GM18951 (cell line): ENCODE measurements around the gene OLA1.
"Not testable (repeated sequence)": the region's sequence is repeated elsewhere in the genome, so short reads cannot be mapped to it uniquely, and the experiment has no call there.

Experiments used
- POLR2A ChIP-seq: IDR thresholded peaks from 4 replicates; pipeline ENCODE4 v1.6.1; 2011; ENCODE audit warnings: mild to moderate bottlenecking; ENCODE audit not compliant: insufficient read length, insufficient read depth; ENCODE audit errors: extremely low read depth
- in situ Hi-C: fragments of 300-500 bp; cut with MboI; formaldehyde crosslinking; loops from one replicate; pipeline ENCODE4 v1.12.0; 2022; ENCODE audit warnings: low sequenced_read_pairs, mixed read lengths, inconsistent platforms; ENCODE audit not compliant: unreplicated experiment

OLA1 gene

DNA sequence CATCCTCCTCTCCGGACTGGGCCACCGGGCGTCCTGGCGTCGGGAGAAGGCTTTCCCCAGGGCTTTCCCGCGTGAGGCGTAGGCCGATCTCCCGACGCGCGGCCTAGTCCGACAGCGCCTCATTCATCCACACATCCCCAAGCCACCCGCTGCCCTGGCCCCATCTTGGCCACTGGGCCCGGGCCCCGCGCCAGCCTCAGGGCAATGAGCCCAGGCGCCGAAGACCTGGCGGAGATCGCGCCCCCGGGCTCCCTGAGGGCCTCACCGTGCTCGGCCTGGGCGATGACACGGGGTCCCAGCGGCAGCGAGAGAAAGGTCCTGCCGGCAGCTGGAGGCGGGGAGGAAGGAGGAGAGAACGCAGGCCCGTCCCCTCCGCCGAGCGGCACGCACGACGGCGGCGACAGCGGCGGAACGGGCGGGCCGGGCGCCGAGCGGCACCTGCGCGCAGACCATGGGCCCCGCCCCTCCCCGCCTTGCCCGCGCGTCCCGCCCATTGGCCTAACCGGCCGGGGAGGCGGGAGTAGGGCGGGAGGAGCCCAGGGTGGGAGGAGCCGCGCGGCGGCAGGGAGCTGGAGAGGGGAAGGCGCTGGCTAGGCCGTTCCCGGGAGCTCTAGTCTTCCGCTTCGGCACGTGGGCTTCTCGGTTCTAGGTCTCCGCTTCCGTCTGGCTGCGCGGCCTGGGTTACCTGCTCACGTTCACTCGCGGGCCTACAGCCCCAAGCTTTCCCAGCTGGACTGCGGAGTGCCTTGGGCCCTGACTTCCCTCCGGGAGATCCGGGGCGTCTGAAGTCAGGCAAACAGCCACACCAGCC, at the start of gene OLA1:
Gene OLA1, minus strand, starts transcription at position 346 of the 811 bp plus-strand sequence. CDS start 1,717 bp downstream, outside the sequence.
- TF ChIP-seq POLR2A = peak; percentile 93
- in situ Hi-C loops = no loop called here

DNA sequence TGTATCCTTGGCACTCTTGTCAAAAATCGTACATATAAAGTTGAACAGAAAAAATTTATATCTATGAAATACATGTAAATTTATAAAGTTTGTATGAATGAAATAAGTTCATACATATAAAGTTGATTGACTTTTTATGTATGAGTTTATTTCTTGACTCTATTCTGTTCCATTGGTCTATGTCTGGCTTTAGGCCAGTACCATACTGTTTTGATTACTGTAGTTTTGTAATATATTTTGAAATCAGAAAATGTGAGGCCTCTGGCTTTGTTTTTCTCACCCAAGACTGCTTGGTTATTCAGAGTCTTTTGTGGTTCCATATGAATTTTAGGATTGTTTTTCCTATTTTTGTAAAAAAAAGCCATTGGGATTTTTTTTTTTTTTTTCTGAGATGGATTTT, 44.6 kb upstream of the OLA1 start:
- no peak for TF ChIP-seq POLR2A
- in situ Hi-C loops = no loop called here

DNA sequence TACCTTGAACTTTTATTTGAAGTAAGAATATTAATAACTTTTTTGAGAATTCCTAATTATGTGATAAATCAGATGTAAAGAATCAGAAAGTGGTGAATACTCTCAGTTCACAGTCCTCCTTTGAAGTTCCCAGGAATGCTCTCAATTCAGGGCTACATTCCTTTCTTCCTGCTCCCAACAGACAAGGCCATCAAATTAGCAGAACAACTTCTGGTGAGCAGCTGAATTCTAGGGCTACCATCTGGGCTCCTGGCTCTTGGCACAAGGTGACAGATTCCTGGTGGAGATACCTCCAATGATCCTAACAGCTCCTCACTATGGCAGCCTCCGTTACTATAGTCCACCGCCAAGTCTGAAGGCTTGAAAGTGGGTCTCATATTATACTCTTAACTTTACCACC, 37.8 kb upstream of the OLA1 start:
- in situ Hi-C loops = no loop called here
- TF ChIP-seq POLR2A = no peak

DNA sequence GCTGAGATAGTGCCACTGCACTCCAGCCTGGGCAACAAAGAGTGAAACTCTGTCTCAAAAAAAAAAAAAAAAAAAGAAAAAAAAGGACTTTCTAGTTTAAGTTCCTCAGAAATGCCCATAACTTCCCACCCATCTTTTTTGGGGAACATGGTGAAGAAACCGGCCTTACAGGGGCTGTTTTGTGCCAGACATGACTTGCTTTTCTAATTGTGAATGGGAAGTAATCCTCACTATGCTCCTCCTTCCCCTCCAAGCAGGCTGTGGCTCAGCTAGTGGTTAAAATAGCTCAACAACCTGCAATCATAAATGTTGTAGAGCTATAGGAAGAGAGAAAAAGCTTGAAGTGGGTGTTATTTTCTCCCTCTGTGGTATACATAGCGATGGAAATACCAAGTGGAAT, 34.1 kb upstream of the OLA1 start:
- in situ Hi-C loops = no loop called here
- no peak for TF ChIP-seq POLR2A

DNA sequence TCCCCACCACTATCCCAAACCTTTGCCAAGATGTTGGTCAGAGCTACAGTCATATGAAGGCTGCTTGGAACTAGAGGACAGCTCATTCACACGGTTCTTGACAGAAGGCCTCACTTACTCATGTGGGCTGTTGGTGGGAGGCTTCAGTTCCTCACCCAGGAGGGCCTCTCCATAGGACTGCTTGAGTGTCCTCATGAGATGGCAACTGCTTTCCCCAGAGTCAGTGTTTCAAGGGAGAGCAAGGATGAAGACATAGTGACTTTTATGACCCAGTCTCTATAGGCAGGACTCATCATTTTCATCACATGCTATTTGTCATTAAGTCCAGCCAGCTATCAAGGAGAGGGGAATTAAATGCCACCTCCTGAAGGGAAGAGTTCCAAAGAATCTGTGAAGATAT, 33.4 kb upstream of the OLA1 start:
- in situ Hi-C loops = no loop called here
- TF ChIP-seq POLR2A = no peak

DNA sequence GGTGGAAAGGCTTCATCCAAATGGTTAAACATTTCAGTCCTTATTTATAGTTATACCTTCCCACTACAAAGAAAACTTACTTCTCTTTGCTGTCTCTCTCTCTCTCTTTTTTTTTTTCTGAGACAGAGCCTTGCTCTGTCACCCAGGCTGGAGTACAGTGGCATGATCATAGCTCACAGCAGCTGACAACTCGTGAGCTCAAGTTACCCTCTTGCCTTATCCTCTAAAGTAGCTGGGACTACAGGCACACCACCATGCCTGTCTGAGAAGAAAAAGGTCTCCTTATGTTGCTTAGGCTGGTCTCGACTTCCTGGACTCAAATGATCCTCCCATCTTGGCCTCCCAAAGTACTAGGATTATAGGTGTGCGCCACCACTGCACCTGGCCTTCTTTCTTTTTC, 32.3 kb upstream of the OLA1 start:
- in situ Hi-C loops = no loop called here

DNA sequence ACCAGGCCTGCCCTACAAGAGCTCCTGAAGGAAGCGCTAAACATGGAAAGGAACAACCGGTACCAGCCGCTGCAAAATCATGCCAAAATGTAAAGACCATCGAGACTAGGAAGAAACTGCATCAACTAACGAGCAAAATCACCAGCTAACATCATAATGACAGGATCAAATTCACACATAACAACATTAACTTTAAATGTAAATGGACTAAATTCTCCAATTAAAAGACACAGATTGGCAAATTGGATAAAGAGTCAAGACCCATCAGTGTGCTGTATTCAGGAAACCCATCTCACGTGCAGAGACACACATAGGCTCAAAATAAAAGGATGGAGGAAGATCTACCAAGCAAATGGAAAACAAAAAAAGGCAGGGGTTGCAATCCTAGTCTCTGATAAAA, 21.9 kb upstream of the OLA1 start:
- in situ Hi-C loops = not testable (repeated sequence)

More for the DNA sequence above, 32.3 kb upstream of the OLA1 start:
- no peak for TF ChIP-seq POLR2A

DNA sequence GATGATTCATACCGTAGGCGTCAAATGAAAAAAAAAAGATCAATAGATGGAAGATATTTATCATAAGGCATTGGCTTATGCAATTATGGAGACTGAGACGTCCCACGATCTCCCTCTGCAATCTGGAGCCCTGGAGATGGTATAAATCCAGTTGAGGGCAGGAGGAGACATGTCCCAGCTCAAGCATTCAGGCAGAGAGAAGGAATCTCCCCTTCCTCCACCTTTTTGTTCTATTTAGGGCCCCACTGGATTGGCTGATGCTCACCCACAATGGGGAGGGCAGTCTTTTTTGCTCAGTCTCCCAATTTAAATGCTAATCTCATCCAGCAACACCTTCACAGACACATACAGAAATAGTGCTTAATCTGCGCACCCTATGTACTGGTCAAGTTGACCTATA, 18.0 kb upstream of the OLA1 start:
- in situ Hi-C loops = no loop called here
- TF ChIP-seq POLR2A = no peak

DNA sequence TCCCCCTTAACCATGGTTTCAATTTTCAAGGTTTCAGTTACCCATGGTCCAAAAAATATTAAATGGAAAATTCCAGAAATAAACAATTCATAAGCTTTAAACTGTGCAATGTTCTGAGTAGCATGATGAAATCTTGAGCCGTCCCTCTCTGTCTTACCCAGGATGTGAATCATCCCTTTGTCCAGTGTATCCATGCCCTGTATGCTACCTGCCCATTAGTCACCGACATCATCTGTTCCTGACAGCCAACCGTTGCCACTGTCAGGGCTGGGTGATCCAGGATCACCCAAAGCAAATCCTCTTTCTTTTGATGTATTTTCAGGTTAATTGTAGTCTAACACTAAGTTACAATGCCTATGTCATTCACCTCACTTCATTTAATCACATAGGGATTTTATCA, 15.7 kb upstream of the OLA1 start:
- no peak for TF ChIP-seq POLR2A
- in situ Hi-C loops = no loop called here

DNA sequence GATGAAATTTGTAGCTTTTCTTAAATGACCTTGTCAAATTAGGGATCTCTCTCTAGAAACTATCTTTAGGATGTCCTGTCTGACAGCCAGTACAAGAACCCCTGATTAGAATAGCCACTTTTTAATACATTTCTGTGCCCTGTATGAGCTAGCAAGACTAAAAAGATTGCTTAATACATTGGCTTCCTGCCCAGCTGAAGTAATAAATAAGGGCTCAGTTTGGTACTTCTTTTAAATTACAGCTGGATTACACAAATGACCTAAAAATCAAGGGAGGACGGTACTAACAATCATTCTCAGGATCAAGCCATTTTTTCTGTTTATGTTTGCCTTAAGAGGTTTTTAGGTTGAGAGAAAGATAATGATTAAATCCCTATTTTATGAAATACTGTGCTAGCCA, 11.6 kb upstream of the OLA1 start:
- no peak for TF ChIP-seq POLR2A
- in situ Hi-C loops = no loop called here

DNA sequence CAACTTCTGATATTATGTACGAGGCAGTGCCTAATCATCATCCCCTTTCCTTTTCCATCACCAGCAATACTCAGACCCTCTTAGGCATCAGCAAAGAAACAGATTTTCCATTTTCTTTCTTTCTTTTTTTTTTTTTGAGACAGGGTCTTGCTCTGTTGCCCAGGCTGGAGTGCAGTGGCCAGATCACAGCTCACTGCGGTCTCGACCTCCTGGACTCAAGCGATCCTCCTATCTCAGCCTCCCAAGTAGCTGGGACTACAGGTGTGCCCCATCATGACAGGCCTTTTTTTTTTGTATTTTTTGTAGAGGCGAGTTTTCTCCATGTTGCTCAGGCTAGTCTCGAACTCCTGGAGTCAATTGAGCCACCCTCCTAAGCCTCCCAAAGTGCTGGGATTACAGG, 5.9 kb upstream of the OLA1 start:
- in situ Hi-C loops = no loop called here
- TF ChIP-seq POLR2A = no peak

DNA sequence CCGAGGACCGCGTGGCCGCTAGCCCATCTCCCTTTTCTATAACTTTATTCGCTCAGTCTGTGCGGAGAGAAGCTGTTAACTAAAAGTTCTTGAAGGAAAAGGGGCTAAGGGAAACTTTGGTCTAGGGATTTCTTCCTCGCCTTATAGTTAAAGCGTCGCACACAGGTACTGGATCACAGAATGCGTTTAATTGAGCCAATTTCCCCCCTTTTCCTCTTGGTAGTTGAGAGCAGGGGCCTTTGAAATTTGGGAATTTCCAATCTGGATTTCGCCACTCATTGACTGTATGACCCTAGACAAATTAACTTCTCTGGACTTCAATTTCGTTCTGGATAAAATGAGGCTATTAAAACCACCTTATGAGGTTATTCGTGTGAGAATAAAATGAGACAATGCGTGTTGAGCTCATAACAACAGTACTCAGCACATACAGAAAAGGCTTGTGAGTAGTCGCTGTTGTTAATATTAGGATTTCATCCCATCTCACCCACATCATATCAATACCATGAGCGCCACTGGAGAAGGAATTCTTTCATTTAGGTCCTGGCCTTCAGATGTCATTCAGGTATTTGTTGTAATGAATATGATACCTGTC, 763 bp upstream of the OLA1 start:
- no peak for TF ChIP-seq POLR2A
- in situ Hi-C loops = no loop called here

DNA sequence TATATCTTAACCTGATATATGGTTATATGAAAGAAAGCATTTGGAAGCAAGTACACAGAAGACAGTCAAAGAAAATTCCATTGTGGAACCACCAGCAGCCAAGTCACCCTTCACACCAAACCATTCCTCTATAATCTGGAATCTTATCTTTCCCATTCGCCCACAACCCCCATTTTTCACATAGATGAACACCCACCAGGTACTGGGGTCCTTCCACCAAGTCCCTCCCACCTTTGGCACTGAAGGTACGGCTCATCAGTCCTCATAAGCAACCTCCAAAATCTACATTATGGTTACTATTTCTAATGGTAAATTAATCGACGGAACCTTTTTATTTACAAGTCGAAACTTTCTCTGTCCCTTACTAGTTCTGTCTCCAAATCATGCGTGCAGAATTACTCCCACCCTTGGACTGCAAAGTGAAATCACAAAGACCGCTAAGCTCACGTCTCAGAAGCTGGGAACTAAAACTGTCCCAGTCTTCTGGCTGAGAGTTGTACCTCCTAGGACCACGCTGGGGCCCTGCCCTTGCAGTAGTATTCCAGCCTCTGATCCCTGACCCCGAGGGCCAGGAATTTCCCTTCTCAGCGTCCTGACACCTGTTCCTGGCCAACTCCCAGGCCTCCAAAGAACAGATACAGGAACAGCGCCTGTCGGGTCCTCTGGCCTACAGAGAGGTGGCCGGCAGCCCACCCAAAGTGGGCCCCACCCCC, 702 bp downstream of the OLA1 start:
- in situ Hi-C loops = no loop called here
- no peak for TF ChIP-seq POLR2A

DNA sequence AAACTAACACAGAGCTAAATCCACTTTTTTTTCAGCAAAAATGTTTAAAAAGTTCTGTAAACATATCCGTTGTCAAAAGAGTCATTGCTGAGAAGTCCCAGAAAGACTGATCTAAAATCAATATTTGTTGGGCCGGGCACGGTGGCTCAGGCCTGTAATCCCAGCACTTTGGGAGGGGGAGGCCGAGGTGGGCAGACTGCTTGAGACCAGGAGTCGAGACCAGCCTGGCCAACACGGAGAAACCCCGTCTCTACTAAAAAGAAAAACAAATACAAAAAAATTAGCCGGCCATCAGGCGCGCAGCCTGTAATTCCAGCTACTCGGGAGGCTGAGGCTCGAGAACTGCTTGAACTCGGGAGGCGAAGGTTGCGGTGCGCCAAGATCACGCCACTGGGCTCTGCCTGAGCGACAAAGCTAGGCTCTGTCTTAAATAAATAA, 1.4 kb downstream of the OLA1 start:
- no peak for TF ChIP-seq POLR2A
- in situ Hi-C loops = no loop called here

DNA sequence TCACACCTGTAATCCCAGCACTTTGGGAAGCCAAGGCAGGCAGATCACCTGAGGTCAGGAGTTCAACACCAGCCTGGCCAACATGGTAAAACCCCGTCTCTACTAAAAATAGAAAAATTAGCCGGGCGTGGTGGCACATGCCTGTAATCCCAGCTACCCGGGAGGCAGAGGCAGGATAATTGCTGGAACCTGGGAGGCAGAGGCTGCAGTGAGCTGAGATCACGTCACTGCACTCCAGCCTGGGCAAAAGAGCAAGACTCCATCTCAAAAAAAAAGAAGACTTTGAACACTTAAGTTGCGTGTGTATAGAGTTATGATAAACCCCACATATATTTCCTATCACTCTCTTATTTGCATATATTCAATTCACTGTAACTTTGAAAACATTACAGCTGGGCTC, 2.7 kb downstream of the OLA1 start:
- in situ Hi-C loops = not testable (repeated sequence)
